HG03066 (cell line): ENCODE measurements around the gene PPP1R2.
"Not testable (repeated sequence)": the region's sequence is repeated elsewhere in the genome, so short reads cannot be mapped to it uniquely, and the experiment has no call there.

Experiments
- ATAC-seq: cut with Tn5 transposase; IDR thresholded peaks from one replicate; pipeline ENCODE4 v1.9.1; 2021; ENCODE audit warnings: low read depth; ENCODE audit not compliant: unreplicated experiment

Gene PPP1R2

DNA sequence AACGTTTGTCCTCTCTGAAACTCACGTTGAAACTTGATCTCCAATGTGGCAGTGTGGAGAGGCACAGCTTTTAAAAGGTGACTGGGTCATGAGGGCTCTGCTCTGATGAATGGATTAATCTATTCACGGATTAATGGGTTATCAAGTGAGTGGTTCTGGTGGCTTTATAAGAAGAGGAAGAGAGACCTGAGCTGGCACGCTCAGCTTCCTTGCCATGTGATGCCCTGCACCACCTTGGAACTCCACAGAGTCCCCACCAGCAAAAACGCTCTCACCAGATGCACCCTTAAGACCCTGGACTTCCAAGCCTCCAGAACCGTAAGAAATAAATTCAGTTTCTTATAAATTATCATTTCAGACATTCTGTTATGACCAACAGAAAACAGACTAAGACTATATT lies 2.6 kb downstream of the PPP1R2 start:
- no peak for ATAC-seq

DNA sequence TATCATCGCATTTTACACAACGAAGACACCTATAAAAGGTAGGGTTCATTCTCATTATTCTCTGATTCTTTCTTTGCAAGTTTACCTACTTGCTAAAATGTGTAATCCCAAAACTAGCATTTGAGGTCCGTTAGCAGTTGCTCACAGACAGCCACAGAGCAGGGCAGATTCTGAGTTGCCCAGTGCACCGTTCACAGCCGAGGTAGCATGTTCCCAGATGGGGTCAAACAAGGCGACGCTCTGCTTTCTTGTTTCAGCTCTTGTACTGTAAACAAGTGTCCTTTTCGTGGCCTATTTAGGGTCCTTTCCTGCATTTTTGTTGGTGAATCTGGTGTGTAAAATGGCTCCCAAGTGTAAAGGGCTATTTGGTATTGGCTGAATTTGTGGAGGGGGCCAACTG lies 3.1 kb downstream of the PPP1R2 start:
- ATAC-seq: no peak

DNA sequence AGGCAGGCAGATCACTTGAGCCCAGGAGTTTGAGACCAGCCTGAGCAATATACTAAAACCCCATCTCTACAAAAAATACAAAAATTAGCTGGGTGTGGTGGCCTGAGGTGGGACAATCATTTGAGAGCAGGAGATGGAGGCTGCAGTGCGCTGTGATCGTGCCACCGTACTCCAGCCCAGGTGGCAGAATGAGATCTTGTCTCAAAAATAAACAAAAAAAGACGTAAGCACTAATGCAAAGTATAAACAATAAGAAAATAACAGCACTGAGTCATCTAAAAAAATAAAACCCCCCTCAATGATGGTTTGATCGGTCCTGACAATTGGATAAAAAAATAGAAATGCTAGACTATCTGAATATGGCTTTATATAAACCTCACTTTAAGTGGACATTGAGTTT lies 3.6 kb downstream of the PPP1R2 start:
- no peak for ATAC-seq

DNA sequence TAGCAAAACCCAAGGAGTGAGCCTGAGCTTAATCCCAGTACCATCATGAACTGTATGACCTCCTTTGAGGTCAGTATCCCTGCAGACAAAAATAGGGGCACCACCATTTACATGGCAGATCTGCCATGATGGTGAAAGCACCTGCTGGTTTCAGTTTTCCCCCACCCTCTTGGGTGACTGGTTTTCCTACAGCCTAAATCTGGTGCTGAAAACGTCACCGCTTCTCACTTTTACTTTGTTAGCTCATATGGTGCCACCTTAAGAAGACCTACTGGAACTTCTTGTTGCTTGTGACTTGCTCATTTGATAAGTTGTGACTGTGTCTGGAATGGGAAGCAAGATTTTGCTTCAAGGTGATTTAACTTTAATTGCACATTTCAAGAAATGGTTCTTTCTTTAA lies 5.1 kb downstream of the PPP1R2 start:
- ATAC-seq: peak; percentile 54

DNA sequence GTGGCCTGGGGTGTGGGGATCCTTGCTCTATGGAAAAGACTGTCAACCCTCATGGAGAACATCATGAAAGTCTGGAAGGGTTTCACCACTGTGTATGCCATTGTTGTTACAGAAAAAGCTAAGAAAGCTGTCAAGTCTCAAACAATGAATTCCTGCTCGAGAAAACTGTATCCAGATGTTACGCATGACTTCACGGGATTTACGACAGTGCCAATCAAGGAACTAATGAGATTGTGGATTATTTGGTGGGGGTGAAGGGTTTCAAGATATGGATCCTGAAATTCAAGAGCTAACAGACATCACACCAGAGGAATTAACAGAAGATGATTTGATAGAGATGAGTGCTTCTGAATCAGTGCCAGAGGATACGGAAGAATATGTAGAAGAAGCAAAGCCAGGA lies 7.8 kb downstream of the PPP1R2 start:
- no peak for ATAC-seq

DNA sequence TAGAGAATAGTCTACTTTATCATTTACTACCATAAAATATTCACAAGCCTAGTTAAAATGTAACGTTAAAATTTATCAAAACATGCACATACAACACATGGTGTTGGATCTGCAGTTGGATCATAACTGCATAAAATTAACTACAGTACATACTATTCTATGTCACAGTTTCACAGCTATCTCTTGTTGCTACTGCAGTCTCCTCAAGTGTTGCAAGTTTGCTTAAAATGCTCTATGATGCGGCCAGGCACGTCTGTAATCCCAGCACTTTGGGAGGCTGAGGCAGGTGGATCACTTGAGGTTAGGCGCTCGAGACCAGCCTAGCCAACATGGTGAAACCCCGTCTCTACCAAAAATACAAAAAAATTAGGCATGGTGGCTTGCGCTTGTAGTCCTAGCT lies 10.3 kb downstream of the PPP1R2 start:
- ATAC-seq: no peak

DNA sequence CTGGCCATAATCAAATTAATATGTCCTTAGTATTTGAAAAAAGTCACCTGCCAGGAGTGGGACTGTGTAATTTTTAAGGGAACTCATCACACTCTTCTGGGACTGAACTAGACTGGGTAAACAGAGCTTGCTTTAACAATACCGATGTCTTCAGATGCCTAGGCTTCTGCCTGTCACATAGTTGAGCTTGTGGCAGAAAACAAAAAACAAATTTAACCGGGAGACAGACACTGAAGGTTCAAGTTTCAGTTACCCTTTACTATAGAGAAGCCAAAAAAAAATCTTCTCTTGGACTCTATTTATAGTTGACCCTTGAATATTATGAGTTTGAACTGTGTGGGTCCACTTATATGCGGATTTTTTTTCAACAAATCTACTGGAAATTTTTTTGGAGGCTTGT lies 10.8 kb downstream of the PPP1R2 start:
- no peak for ATAC-seq

DNA sequence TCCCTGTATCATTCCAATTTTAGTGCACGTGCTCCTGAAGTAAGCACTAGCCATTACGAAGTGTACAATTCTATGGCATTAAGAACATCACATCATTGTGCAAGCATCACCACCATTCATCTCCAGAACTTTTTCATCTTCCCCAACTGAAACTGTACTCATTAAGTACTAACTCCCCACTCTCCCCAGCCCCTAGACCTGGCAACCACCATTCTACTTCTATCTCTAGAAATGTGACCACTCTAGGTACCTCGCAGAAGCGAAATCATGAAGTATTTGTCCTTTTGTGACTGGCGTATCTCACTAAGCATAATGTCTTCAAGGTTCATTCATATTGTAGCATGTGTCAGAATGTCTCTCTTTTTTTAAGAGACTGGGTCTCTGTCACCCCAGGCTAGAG lies 11.4 kb downstream of the PPP1R2 start:
- ATAC-seq: no peak

DNA sequence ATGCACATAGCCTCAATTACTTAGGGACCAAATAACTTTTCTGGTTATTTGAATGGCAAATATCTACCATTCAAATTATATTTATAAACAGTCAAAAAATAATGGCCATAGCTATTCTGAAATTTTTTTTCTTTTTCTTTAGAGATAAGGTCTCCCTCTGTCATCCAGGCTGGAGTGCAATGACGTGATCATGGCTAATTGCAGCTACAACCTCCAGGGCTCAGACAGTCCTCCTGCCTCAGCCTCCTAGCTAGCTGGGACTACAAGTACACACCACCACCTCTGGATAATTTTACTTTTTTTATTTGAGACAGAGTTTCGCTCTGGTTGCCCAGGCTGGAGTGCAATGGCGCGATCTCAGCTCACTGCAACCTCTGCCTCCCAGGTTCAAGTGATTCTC lies 16.6 kb downstream of the PPP1R2 start:
- no peak for ATAC-seq

DNA sequence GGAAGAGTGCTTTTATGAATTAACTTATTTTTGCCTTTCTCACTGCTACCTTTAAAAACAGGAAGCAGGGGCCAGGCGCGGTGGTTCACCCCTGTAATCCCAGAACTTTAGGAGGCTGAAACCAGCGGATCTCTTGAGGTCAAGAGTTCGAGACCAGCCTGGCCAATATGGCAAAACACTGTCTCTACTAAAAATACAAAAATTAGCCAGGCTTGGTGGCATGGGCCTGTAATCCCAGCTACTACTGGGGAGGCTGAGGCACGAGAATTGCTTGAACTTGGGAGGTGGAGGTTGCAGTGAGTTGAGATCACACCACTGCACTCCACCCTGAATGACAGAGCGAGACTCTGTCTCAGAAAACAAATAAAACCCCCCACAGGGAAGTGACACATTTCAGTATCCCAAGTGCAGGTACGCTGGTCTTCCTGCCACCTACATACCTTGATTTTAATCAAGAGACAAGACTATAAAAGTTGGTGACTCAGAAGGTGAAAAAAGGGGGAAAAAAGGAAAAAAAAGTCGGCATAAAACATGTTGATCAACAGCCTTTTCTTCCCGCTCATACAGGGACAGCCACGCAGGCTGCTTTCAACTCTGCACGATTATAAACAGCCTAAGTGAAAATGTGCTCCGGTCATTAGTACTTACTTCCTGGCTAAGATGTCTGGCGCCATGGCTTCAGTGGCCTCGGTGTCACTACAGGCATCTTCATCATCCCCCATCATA lies 18.8 kb downstream of the PPP1R2 start:
- ATAC-seq: no peak

DNA sequence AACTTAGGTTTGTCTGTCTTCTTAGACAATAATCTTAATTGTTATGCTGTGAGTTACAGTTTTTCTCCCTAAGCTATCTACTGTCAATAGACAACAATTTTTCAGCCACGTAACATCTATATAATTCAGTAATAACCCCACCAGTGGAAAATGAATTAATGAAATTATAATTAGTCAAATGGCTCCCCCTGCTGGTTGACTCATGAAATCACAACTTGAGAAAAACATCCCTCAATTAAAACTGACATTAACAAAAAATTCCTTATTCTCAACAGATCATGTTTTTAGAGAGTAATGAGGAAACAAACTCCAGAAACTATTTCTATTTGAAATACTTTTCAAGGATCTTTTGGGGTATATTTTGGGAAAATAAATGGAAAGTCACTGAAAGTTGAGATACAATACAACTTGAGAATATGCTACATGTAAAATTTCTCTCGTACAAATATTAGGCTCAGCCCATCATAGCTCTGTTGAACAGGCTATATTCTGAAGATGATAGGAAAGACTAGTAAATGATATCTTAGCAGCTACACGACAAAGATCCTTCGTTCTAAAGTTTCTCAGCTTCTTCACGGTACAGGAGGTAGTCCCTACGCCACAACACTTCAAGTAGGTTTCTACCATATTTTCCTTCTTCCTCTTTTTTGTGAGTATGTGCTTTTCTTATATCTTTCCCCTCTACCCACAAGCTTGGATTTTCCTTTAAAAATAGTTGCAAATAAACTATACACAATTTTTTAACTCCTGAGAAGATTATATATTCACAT lies 20.7 kb downstream of the PPP1R2 start:
- no peak for ATAC-seq

DNA sequence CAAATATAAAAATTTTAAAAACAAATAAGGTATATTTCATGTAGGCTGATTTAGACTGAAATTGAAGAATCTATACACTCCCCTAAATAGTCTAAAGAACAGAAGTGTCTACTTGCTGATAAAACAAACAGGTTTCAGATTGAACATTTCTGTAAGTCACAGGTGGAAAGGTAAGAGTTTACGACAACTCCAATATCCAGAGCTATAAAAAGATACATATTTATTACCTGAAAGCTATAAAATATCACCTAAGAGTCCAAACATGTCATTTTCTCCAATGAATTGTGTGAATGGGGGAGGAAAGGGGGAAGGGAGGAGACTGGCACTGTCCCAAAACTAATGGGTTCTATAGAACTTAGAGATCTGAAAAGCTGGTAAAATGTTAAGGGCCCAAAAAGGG lies 26.1 kb downstream of the PPP1R2 start:
- no peak for ATAC-seq

DNA sequence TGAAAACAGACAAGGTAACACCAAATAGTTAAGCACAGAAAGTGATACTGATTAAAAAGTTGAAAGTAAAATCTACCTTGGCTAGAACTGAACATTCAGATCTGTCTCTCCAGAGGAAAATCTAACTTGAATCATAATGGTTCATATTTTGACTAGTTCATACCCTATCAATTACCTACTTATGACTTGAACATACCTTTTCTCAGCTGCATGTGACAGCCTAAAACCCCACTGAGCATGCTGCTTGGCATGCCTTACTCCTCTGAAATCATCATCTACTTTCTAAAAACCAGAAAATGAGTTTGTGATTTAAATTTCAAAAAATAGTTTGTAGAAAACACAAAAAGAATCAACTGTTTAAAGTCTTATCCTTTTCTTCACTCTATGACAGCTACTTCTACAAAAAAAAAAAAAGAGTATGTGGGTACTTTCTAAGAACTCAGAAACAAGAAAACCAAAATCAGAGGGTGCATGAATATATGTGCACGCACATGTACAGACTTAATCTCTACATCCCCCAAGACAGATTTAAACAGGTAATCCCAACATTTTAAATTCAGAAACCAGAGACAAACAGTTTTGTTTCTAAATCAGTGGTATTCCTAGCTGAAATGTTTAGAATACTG lies 28.4 kb downstream of the PPP1R2 start:
- not testable (repeated sequence) for ATAC-seq

DNA sequence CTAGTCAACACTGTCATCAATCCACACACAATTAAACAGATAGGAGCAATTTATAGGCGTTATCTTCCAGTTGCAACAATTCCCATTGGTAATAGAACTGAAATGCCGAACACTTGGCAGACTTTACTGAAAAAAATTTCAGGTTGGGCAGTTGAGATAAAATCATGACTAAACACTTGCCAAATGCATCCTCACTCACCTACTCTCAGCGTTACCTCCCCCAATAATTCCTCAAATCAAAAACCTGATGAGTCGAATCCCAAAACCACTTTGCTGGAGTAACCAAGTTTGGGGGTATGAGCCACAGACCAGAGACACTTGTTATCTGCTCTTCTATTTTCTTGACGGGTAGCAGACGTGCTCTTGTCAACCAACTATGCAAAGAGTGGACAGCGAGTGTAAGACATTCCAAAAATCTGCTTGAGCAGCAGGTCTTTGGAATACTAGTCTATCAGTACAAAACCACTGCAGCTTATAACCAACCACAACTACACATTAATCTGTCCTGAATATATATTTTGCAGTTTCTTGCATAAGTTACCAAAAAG lies 30.3 kb downstream of the PPP1R2 start:
- no peak for ATAC-seq

DNA sequence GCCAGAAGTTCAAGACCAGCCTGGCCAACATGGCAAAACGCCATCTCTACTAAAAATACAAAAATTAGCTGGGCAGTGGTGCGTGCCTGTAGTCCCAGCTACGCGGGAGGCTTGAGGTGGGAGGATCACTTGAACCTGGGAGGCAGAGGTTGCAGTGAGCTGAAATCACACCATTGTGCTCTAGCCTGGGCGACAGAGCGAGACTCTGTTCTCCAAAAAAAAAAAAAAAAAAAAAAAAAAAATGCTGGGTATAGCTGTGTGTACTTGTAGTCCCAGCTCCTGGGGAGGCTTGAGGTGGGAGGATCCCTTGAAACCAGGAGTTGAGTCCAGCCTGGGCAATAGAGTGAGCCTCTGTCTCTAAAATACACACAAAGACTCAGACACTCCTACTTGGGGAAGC lies 32.0 kb downstream of the PPP1R2 start:
- no peak for ATAC-seq

DNA sequence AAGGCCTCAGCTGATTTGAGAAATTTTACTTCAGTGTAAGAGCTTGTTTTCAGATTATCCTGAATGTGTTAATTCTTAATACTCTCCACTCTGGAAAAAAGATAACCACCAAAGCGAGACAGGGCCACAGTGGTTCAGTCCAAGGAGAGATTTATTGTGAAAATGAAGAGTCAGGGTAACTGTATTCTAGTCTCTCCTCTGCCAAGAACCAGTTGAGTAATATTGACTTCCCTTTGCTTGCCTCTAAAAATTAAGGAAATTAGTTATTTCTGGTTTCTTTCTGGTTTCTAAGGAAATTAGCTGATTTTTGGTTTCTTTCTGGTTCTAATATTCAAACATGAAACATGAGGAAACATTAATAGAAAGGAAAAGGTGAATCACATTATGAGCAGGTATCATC lies 34.9 kb downstream of the PPP1R2 start:
- no peak for ATAC-seq

DNA sequence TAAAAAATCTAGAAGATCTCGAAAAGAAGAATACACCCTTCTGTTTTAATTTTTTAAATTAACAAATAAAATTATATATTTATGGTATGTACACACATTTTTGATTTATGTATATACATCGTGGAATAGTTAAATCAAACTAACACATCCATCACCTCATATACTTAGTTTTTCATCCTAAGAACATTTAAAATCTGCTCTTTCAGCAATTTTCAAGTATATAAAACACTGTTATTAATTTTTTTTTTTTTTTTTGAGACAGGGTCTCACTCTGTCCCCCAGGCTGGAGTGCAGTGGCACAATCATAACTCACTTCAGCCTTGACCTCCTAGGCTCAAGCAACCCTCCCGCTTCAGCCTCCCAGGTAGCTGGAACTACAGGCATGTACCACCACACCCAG lies 67.5 kb downstream of the PPP1R2 start:
- ATAC-seq: no peak

DNA sequence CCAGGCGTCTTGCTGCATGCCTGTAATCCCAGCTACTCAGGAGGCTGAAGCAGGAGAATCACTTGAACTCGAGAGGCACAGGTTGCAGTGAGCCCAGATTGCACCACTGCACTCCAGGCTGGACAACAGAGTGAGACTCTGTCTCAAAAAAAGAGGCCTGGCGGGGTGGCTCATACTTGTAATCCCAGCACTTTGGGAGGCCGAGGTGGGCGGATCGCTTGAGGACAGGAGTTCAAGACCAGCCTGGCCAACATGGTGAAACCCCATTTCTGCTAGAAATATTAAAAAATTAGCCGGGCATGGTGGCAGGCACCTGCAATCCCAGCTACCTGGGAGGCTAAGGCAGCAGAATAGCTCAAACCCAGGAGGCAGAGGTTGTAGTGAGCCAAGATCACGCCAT lies 68.0 kb downstream of the PPP1R2 start:
- ATAC-seq: not testable (repeated sequence)

DNA sequence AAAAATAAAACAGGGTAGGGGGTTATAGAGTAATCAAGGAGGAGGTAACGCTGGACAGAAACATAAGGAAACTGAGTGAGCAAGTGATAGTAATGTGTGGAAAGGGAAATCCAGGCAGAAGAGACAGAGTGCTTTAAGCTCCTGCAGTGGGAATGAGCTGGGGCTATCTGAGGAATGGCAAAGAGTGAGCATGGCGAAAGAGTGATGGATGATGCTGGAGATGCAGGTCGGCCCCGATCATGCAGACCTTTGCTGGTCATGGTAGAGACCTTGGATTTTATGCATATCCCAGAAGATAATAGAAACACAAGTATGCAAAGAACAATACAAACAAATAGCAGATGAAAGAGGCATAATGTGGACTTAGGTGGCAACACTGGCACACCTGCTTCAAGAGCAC lies 74.3 kb downstream of the PPP1R2 start:
- ATAC-seq: no peak

DNA sequence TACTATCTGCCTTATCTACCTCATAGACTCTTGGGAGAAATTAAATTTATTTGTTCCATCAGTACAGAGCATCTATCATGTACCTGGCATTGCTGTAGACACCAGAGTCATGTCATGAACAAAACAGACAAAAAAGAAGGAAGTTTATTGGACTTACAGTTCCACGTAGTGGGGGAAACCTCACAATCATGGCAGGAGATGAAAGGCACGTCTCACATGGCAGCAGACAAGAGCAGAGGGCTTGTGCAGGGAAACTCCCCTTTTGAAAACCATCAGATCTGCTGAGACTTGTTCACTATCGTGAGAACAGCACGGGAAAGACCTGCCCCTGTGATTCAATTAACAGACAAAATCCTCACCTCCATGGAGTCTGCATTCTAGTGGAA lies 74.7 kb downstream of the PPP1R2 start:
- no peak for ATAC-seq

DNA sequence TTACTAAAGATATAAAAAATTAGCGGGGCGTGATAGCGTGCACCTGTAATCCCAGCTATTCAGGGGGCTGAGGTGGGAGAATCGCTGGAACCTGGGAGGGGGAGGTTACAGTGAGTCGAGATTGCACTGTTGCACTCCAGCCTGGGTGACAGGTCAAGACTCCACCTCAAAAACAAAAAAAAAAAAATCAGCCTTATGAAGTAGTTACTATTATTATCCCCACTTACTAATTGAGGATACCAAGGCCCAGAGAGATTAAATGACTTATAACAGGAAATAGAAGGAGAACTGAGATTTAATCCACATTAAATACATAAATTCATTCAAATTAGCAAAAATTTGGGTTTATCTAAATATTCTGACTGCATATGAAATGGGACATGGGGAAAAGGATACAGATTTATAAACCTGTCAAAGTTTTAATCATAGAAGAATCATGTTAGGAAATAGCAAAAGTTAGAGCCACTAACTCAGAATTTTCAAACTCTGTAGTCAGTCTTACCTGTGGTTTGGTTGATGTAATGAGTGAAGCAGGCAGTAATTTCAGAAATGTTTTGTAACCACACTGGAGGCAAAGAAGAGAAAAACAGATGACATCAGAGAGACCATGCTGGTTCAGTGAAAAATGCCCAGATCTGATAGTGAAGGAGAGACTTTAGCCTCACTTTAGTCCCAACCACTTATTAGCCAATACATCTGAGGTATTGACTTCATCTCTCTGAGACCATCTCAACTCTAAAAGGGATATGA lies 75.3 kb downstream of the PPP1R2 start:
- ATAC-seq: no peak
